ENCODE data around the gene EFCAB6.

EFCAB6 gene

GRCh38 chr22:43711681-43712080 lies 100.4 kb downstream of the EFCAB6 start:
- peaks cover 6% of the 10 kb centered on the region for H3K9me3 Mint-ChIP-seq
- no peaks in the 10 kb centered on the region for H3K4me1 Mint-ChIP-seq
- H3K36me3 Mint-ChIP-seq (ENCODE audit: low read depth), result peaks cover 12% of the 10 kb centered on the region
- no peak overlapping the region for H3K27ac Mint-ChIP-seq
- TF ChIP-seq CTCF (IDR thresholded peaks at IDR 0.05; ENCODE audit: unreplicated experiment in 3 of 3), result no peak
- no peak overlapping the region for H3K4me3 Mint-ChIP-seq
- no peaks in the 10 kb centered on the region for H3K27me3 Mint-ChIP-seq (ENCODE audit: low read depth)

DNA sequence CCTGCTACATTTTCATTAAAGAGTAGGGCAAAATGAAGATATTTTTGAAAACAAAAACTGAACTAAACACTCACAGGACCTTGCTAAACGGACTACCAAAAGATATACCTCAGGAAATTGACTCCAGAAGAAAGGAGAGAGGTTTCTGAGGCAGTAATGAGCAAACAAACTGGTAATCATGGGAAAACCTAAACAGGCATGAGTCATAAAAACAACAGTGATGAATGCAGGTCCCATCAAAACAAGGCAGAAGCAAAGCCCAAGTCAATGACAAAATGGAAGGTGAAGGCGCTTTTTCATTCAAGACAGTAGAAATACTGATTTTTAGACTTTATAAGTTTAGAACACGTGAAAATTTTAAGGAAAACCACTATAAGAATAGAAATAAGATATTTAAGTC lies 104.5 kb downstream of the EFCAB6 start:
- H3K27ac Mint-ChIP-seq, result no peak overlapping the region
- no peaks in the 10 kb centered on the region for H3K27me3 Mint-ChIP-seq (ENCODE audit: low read depth)
- H3K4me1 Mint-ChIP-seq, result no peaks in the 10 kb centered on the region
- peaks cover 24% of the 10 kb centered on the region for H3K36me3 Mint-ChIP-seq (ENCODE audit: low read depth)
- no peak for TF ChIP-seq CTCF (IDR thresholded peaks at IDR 0.05; ENCODE audit: unreplicated experiment in 3 of 3)
- no peak overlapping the region for H3K4me3 Mint-ChIP-seq
- peaks cover 25% of the 10 kb centered on the region for H3K9me3 Mint-ChIP-seq

DNA sequence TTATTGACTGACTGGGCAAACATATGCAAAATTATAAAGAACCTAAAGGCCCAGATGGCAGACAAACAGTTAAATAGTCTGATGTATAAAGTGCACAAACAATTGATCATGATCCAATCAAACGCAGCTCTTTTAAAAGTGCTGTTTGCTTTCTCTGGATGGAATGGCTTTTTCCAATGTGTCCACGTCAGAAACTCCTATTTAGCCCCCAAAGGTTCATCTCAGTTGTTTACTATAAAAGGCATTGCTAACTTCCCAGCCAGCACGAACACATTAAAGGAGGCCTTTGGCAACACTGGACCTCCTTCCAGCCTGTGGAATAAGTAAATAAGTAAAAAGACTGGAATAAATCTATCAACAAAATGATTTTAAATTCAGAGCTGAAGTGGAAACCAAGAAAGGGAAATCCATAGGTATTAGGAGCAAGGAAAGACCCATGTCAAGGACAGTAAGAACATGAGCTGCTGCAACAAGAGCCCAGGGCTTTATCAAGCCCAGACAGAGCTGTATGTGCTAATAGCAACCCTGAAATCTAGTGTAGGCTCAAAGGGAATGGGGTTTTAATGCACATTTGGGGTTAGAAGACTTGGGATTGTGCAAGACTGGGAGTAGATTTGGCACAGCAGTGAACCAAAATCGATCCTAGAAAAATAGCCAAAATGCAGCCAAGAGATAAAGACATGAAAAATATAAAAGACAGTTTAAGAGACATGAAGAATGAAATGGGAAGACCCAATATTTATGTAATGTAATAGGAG lies 105.4 kb downstream of the EFCAB6 start:
- H3K9me3 Mint-ChIP-seq, result peaks cover 25% of the 10 kb centered on the region
- no peaks in the 10 kb centered on the region for H3K27me3 Mint-ChIP-seq (ENCODE audit: low read depth)

DNA sequence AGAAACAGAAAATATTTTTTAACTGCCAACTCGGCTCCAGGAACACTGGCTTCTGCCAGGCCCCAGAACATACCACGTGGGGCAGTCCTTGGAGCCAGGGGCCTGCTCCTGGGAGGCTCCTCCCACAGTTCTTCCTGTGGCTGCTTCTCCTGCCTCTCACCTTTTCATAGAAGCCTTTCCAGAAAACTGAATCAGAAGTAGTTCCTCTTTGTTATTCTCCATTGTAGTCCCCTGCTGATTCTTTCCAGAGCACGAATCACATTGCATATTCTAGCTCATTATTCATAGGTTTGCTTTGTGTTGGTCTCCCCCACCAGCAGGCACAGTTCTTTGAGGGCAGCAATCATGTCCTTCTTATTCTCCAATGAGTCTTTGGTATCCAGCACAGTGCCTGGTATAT lies 106.0 kb downstream of the EFCAB6 start:
- Mint-ChIP-seq H3K36me3 (ENCODE audit: low read depth) (peaks cover 26% of the 10 kb centered on the region), H3K4me1 (no peaks in the 10 kb centered on the region), H3K4me3 (no peak overlapping the region), H3K27ac (no peak overlapping the region), H3K27me3 (ENCODE audit: low read depth) (no peaks in the 10 kb centered on the region), H3K9me3 (peaks cover 25% of the 10 kb centered on the region)
- no peak for TF ChIP-seq CTCF (IDR thresholded peaks at IDR 0.05; ENCODE audit: unreplicated experiment in 3 of 3)

More for the DNA sequence above, 105.4 kb downstream of the EFCAB6 start:
- Mint-ChIP-seq H3K27ac (no peak overlapping the region), H3K4me3 (no peak overlapping the region), H3K4me1 (no peaks in the 10 kb centered on the region), H3K36me3 (ENCODE audit: low read depth) (peaks cover 24% of the 10 kb centered on the region)
- no peak for TF ChIP-seq CTCF (IDR thresholded peaks at IDR 0.05; ENCODE audit: unreplicated experiment in 3 of 3)

DNA sequence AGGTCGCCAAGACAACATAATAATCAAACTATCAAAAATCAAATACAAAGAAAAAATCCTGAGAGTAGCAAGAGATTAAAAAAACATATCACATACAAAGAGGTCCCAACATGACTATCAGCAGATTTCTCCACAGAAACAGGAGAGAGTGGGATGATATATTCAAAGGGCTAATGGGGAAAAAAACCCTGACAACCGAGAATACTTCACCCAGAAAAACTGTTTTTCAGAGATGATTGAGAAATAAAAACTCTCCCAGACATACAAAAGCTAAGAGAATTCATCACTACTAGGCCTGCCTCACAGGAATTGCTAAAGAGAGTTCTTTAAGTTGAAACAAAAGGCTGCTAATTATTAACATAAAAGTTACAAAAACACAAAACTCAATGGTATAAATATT lies 108.1 kb downstream of the EFCAB6 start:
- no peaks in the 10 kb centered on the region for H3K4me1 Mint-ChIP-seq
- no peaks in the 10 kb centered on the region for H3K27me3 Mint-ChIP-seq (ENCODE audit: low read depth)
- H3K9me3 Mint-ChIP-seq, result peaks cover 28% of the 10 kb centered on the region
- TF ChIP-seq CTCF (IDR thresholded peaks at IDR 0.05; ENCODE audit: unreplicated experiment in 3 of 3), result no peak
- no peak overlapping the region for H3K27ac Mint-ChIP-seq
- peaks cover 29% of the 10 kb centered on the region for H3K36me3 Mint-ChIP-seq (ENCODE audit: low read depth)
- no peak overlapping the region for H3K4me3 Mint-ChIP-seq

DNA sequence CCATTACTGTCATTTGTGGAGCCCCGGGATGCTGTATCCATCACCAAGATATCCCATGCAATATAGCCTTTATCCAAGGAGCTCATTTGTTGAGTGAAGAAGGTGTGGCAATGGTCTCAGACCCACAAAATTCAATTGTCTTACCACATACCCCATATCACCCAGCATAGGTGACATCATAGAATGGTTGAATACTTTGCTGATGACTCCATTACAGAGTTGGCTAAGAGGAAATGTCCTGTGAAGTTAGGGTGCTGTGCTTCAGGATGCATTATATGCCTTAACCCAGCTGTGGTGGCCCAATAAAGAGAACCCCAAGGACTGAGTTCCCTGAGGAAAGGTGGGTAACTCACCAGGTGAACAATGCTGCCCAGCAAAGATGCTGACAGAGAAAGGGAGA lies 113.7 kb downstream of the EFCAB6 start:
- Mint-ChIP-seq H3K27me3 (ENCODE audit: low read depth) (no peaks in the 10 kb centered on the region), H3K36me3 (ENCODE audit: low read depth) (peaks cover 12% of the 10 kb centered on the region), H3K4me3 (no peak overlapping the region), H3K27ac (no peak overlapping the region), H3K4me1 (no peaks in the 10 kb centered on the region), H3K9me3 (peaks cover 7% of the 10 kb centered on the region)
- TF ChIP-seq CTCF (IDR thresholded peaks at IDR 0.05; ENCODE audit: unreplicated experiment in 3 of 3), result no peak
